Ectodermal cell (in vitro differentiated cells): ENCODE results near the gene ULBP3. TPM values are rescaled to one million over a fixed set of nuclear protein-coding genes. Genes with fewer than 3 reads are reported as not detected.

Experiments
- H3K27ac ChIP-seq: 2 replicates; pipeline ENCODE4 v1.7.0; 2013; ENCODE audit warnings: mild to moderate bottlenecking, low read depth, low read length; ENCODE audit not compliant: insufficient read depth, poor library complexity, severe bottlenecking
- H3K27me3 ChIP-seq: 2 replicates; pipeline ENCODE4 v1.7.0; 2013; ENCODE audit warnings: mild to moderate bottlenecking, low read length; ENCODE audit not compliant: insufficient read depth, control insufficient read depth, poor library complexity, severe bottlenecking
- H3K36me3 ChIP-seq: one replicate; pipeline ENCODE4 v1.7.0; 2013; ENCODE audit warnings: low read length; ENCODE audit not compliant: control insufficient read depth, insufficient read depth
- H3K4me1 ChIP-seq: one replicate; pipeline ENCODE4 v1.7.0; 2013; ENCODE audit warnings: low read length; ENCODE audit not compliant: control insufficient read depth, insufficient read depth
- H3K4me3 ChIP-seq: 2 replicates; pipeline ENCODE4 v1.7.0; 2013; ENCODE audit warnings: low read depth, low read length, control low read depth; ENCODE audit not compliant: insufficient read depth
- H3K9me3 ChIP-seq: 2 replicates; pipeline ENCODE4 v1.7.0; 2013; ENCODE audit warnings: mild to moderate bottlenecking, low read length, moderate library complexity; ENCODE audit not compliant: control insufficient read depth
- WGBS, 2 experiments: methylation state at CpG; one replicate each; pipeline ENCODE4 v1.1.7; 2013; ENCODE audit warnings: missing lambda C conversion rate in 2 of 2; 5-methylcytosine and 5-hydroxymethylcytosine counted together
- polyA plus RNA-seq, 4 experiments: library from polyadenylated mRNA; stranded (reverse); fragments of 50-300 nt; gene quantifications; one replicate each; pipeline ENCODE4 v1.2.3, GENCODE V29; 2013

The ULBP3 gene
- 8.8 TPM for polyA plus RNA-seq (2013, experiment 1 of 4)
- polyA plus RNA-seq (2013, experiment 2 of 4): 8.1 TPM
- 5.7 TPM for polyA plus RNA-seq (2013, experiment 3 of 4)
- 8.1 TPM for polyA plus RNA-seq (2013, experiment 4 of 4)

DNA sequence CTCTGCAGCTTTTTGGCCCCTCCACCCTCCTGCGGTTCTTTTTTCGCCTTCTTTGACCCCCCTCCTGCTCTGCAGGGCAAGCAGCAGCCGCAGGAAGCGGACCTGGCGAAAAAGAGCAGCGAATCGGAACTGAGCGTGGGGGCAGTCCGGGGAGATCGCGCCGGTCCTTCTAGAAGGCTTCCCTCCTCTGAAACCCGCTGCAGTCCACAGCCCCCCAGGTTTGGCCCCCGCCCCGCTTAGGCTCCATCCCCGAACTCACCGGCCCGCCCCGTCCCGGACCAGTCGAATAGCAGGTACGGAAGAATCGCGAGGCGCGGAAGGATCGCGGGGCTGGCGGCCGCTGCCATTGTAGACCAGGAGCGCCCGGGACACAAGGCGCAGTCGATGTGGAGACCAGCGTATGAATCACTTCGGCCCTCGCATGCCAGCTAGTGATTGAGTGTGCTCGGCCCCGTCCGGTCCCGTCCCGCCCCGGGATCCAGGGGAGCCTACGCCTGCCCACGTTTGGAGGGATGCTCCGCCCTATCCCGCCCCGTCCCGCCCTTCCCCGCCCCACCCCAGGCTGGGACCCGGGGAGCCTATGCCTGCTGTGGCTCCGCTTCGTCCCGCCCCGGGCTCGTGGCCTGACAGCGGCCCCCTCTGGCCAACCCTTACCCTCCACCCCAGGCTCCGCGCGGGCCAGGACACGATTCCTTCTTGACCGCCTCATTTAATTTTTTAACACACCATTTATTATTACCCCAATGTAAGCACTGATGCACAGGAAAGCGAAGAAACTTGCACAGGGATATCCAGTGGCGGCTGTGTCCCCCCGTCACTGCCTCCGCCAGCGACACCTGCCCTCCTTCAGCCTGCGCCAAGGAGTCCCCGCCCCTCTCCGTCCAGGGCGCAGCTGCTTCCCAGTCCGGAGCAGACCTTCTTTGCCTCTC, at the start of gene ULBP3:
ULBP3 (minus strand) TSS at position 402 of the 929 bp plus-strand sequence; CDS start at position 347, 55 bp downstream.
- no peaks in the 10 kb centered on the region for H3K36me3 ChIP-seq
- no peaks in the 10 kb centered on the region for H3K4me1 ChIP-seq
- peaks cover 30% of the 10 kb centered on the region for H3K27me3 ChIP-seq
- no peaks in the 10 kb centered on the region for H3K9me3 ChIP-seq
- H3K4me3 ChIP-seq: peak within 1 kb of the TSS; percentile 55
- peak within 1 kb of the TSS; percentile 33 for H3K27ac ChIP-seq
- WGBS, 2 experiments: 0 to 1% methylated on average over 70 to 71 of the region's 72 CpGs

DNA sequence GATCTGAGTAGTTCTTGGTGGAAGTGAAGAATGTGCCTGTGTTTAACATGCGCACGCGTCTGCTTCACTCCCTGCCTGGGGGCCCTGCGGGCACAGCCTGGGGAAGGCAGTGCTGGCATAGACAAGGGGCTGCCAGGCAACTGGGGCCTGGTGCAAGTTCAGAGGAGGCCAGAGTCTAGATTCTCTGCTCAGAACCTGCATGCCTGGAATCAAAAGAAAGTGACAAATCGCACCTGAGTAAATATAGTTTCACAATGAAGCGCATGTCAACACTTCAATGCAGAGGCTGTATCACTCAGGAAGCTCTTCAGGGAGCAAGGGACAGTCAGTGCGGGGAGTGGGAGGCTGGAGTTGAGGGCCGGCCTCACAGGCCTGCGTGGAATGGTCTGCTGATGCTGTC, 49.7 kb upstream of the ULBP3 start:
- Histone ChIP-seq H3K9me3 (no peaks in the 10 kb centered on the region), H3K27me3 (no peaks in the 10 kb centered on the region), H3K4me1 (peaks cover 6% of the 10 kb centered on the region), H3K27ac (no peak overlapping the region), H3K36me3 (no peaks in the 10 kb centered on the region), H3K4me3 (no peak overlapping the region)
- WGBS, 2 experiments: 91 to 93% methylated on average over 9 of the region's 9 CpGs

DNA sequence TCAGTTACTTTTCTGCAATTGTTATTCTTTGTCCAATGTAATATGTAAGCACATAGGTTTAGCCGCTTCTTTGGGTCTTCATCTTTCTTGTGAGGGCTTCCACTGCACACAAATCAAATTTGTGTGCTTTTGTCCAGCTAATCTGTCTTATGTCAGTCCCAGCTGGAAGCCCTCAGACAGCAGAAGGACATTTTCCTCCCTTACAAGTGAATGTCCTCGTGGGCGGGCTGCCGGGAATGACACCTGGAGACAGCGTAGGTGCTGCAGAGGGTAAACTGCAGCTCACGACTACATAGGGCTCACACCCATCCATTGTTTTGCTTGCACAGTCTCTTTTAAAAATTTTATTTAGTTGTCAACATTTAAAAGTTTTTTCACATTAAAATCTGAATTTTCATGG, 49.3 kb upstream of the ULBP3 start:
- Histone ChIP-seq H3K4me1 (peaks cover 6% of the 10 kb centered on the region), H3K27ac (no peak overlapping the region), H3K27me3 (no peaks in the 10 kb centered on the region), H3K4me3 (no peak overlapping the region), H3K9me3 (no peaks in the 10 kb centered on the region), H3K36me3 (no peaks in the 10 kb centered on the region)
- 88 to 91% methylated on average over 6 of the region's 6 CpGs for whole genome bisulfite sequencing, 2 experiments

DNA sequence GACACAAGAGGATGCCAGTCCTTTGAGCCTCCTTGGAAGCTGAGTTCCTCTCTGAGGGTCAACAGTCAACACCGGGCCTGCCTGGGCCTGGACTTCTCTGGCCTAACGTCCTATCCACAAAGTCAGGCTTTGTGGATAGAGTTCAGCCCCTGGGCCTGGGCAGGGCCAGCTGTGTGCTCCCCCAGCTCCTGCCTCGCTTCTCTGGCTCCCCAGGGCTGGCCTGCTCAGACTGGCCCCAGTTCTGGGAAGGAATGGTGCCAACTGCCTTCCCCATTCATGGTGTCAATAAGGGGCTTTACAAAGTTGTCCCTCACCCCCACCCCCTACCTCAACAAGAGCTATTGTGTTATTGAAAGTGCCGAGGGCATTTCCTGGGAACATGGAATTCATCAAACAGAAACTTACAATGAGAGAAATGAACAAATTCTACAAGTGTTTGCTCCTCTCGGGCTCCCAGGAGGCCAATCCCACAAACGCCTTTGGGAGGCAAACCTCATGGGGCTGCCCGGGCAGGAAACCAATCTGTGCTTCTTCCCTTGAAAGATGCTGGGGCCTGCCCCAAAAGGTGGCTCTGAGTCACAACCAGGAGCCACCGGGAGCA, 47.4 kb upstream of the ULBP3 start:
- no peaks in the 10 kb centered on the region for H3K27me3 ChIP-seq
- no peaks in the 10 kb centered on the region for H3K36me3 ChIP-seq
- no peak overlapping the region for H3K4me3 ChIP-seq
- H3K27ac ChIP-seq: no peak overlapping the region
- no peaks in the 10 kb centered on the region for H3K9me3 ChIP-seq
- WGBS, 2 experiments: 83 to 90% methylated on average over 8 of the region's 8 CpGs
- peaks cover 6% of the 10 kb centered on the region for H3K4me1 ChIP-seq

DNA sequence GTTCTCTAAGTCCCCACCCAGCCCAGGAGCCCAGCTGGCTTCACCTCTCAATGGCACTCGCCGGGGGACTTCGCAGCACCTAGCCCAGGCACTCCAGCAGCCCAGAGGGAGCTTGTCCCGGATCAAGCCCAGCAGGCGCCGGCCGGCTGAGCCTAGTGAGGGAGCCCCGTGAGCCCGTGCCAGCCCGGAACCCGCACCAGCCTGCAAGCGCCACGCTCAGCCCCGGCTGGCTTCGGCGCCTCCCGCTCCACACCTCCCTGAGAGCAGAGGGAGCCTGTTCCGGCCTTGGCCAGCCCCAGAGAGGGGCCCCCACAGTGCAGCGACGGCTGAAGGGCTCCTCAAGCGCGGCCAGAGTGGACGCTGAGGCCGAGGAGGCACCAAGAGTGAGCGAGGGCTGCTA, 46.8 kb upstream of the ULBP3 start:
- no peak overlapping the region for H3K27ac ChIP-seq

DNA sequence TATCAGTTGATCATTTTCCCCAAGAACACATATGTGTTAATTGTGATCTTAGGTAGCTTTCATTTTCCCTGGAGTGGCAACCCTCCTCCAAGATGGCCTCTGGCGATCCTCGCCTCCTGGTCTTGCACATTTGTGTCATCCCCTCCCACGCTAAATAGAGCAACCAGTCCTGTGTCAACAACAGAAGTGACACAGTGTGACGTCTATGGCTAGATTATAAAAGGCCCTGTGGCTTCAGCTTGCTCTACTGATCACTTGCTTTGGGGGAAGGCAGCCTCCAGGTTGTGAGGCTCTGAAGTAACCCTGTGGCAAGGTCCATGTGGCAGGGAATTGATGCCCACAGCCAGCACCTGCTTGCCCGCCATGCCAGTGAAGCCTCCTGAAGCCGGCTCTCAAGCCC, 43.3 kb upstream of the ULBP3 start:
- Histone ChIP-seq H3K36me3 (no peaks in the 10 kb centered on the region), H3K27me3 (no peaks in the 10 kb centered on the region), H3K27ac (no peak overlapping the region), H3K4me3 (no peak overlapping the region), H3K9me3 (no peaks in the 10 kb centered on the region), H3K4me1 (no peaks in the 10 kb centered on the region)
- WGBS, 2 experiments: 94 to 95% methylated on average over 6 of the region's 6 CpGs

More for the DNA sequence above, 46.8 kb upstream of the ULBP3 start:
- no peaks in the 10 kb centered on the region for H3K27me3 ChIP-seq
- no peaks in the 10 kb centered on the region for H3K36me3 ChIP-seq
- H3K9me3 ChIP-seq: no peaks in the 10 kb centered on the region
- no peak overlapping the region for H3K4me3 ChIP-seq
- peaks cover 6% of the 10 kb centered on the region for H3K4me1 ChIP-seq
- 96% methylated on average over 25 of the region's 25 CpGs for WGBS, 2 experiments

DNA sequence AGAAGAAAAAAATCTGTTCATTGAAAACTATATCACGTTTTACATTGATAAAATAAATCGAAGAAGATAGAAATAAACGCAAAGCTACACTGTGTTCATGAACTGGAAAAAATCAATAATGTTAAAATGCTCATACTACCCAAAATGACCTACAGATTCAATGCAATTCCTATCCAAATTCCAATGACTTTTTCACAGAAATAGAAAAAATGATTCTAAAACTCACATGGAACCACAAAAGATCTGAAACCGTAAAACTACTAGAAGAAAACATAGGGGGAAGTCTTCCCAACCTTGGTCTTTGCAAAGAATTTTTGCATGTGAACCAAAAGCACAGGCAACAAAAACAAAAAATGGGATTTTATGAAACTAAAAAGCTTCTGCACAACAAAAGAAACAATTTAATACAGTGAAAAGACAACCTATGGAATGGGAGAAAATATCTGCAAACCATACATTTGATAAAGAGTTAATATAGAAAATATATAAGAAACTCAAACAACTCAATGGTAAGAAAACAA, 33.9 kb upstream of the ULBP3 start:
- Histone ChIP-seq H3K4me3 (no peak overlapping the region), H3K36me3 (no peaks in the 10 kb centered on the region), H3K27ac (no peak overlapping the region), H3K4me1 (no peaks in the 10 kb centered on the region), H3K9me3 (no peaks in the 10 kb centered on the region), H3K27me3 (no peaks in the 10 kb centered on the region)
- 97 to 100% methylated on average over 4 of the region's 4 CpGs for WGBS, 2 experiments

DNA sequence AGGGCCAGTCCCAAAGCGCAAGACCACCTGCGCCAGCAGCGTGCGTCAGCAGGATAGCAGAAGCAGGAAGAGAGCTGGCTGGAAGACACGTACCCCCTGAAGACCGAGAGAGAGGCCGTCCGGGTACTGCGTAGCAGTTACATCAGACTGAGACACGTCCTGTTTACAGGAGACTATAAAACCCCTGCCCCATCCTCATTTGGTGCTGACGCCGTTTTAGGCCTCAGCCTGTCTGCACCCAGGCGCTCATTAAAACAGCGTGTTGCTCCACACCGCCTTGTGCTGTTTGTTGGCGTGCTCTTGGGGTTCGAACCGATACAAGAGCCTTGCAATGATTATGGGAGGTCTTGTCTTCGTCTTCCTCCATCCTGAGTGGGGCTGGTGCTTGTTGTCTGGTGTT, 31.8 kb upstream of the ULBP3 start:
- WGBS, 2 experiments: 95 to 96% methylated on average over 19 of the region's 19 CpGs
- no peak overlapping the region for H3K27ac ChIP-seq
- H3K4me3 ChIP-seq: no peak overlapping the region
- no peaks in the 10 kb centered on the region for H3K9me3 ChIP-seq
- no peaks in the 10 kb centered on the region for H3K36me3 ChIP-seq
- H3K4me1 ChIP-seq: no peaks in the 10 kb centered on the region
- H3K27me3 ChIP-seq: no peaks in the 10 kb centered on the region

DNA sequence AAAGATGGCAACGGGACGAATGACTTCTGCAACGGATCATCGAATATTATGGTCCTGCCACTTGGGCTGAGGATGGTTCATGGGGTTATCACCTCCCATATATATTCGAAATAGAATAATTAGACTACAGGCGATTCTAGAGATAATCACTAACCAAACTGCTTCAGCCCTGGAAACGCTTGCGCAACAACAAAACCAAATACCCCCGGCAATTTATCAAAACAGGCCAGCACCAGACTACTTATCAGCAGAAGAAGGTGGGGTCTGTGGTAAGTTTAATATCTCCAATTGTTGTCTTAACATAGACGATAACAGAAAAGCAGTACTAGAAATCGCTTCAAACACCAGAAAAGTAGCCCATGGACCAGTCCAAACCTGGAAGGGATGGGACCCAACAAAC, 31.0 kb upstream of the ULBP3 start:
- H3K4me3 ChIP-seq: no peak overlapping the region
- H3K4me1 ChIP-seq: peaks cover 1% of the 10 kb centered on the region
- no peaks in the 10 kb centered on the region for H3K36me3 ChIP-seq
- no peaks in the 10 kb centered on the region for H3K27me3 ChIP-seq
- H3K27ac ChIP-seq: no peak overlapping the region
- H3K9me3 ChIP-seq: no peaks in the 10 kb centered on the region
- WGBS, 2 experiments: 93 to 98% methylated on average over 11 of the region's 11 CpGs

DNA sequence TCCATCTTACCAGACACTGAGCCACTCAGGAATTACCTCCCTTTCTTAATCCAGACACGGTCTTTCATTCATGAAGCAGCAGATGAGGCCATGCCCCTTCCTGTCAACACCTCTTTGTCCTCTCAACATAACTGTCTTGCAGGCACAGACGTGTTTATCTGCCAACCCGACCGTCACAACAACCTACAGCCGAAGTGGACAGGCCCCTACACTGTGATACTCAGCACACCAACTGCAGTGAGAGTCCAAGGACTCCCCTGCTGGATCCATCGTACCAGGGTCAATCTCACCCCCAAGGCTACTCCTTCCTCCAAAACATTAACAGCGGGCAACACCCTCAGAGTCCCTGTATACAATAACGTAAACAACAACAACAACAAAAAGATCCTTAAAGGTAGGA, 30.6 kb upstream of the ULBP3 start:
- Histone ChIP-seq H3K9me3 (no peaks in the 10 kb centered on the region), H3K4me3 (no peak overlapping the region), H3K36me3 (no peaks in the 10 kb centered on the region), H3K27me3 (no peaks in the 10 kb centered on the region), H3K4me1 (peaks cover 5% of the 10 kb centered on the region), H3K27ac (no peak overlapping the region)
- 90 to 95% methylated on average over 8 of the region's 8 CpGs for WGBS, 2 experiments
